Ishikawa (cell line): ENCODE results near the gene MAP3K5.

Source experiments
- CEBPB ChIP-seq: IDR thresholded peaks from 2 replicates; pipeline ENCODE4 v1.6.1; 2012
- CREB1 ChIP-seq: IDR thresholded peaks from 2 replicates; pipeline ENCODE4 v1.6.1; 2012; ENCODE audit warnings: low read depth
- EGR1 ChIP-seq: IDR thresholded peaks from 2 replicates; pipeline ENCODE4 v1.6.1; 2012
- EP300 ChIP-seq: IDR thresholded peaks from 2 replicates; pipeline ENCODE4 v1.6.1; 2012; ENCODE audit warnings: borderline replicate concordance
- FOXM1 ChIP-seq: IDR thresholded peaks from 2 replicates; pipeline ENCODE4 v1.6.1; 2012; ENCODE audit warnings: low read depth, borderline replicate concordance
- NFIC ChIP-seq: IDR thresholded peaks from 2 replicates; pipeline ENCODE4 v1.6.1; 2012
- RAD21 ChIP-seq: IDR thresholded peaks from 2 replicates; pipeline ENCODE4 v1.6.1; 2012; ENCODE audit warnings: low read depth
- TAF1 ChIP-seq: IDR thresholded peaks from 2 replicates; pipeline ENCODE4 v1.6.1; 2012; ENCODE audit warnings: low read depth, mild to moderate bottlenecking
- TCF12 ChIP-seq: IDR thresholded peaks from 2 replicates; pipeline ENCODE4 v1.6.1; 2012; ENCODE audit warnings: low read depth
- TEAD4 ChIP-seq: IDR thresholded peaks from 2 replicates; pipeline ENCODE4 v1.6.1; 2012
- YY1 ChIP-seq: IDR thresholded peaks from 2 replicates; pipeline ENCODE4 v1.6.1; 2012; ENCODE audit warnings: low read depth
- ZBTB7A ChIP-seq: IDR thresholded peaks from 2 replicates; pipeline ENCODE4 v1.6.1; 2012; ENCODE audit warnings: low read depth
- TF ChIP-seq, protein P1 (sequence below): IDR thresholded peaks from 2 replicates; pipeline ENCODE4 v1.6.1; 2012
- TF ChIP-seq, protein P2 (sequence below): IDR thresholded peaks from 2 replicates; pipeline ENCODE4 v1.6.1; 2012; ENCODE audit warnings: low read depth, mild to moderate bottlenecking
- TF ChIP-seq, protein P3 (sequence below): IDR thresholded peaks from 2 replicates; pipeline ENCODE4 v1.6.1; 2012

MAP3K5 gene

DNA sequence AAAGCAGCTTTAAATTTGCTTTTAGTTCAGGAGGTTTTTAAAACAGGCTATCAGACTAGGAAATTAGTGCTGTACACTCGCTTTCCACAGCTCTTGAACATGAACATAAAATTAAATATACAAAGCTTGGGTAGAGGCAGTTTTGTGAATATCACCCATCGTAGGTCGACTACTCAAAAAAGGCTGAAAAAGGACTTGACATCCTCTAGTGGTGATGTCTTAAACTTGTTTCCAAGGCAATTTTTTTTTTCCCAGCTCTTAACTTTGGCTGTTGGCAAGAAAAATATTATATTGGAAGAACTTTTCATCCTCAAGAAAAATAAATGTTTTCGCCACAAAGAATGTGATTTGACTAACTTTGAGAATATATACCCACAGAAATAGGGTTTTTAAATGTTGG, 244.9 kb downstream of the MAP3K5 start:
- TF ChIP-seq RAD21: peak; percentile 42
- TF ChIP-seq, protein P1, sequence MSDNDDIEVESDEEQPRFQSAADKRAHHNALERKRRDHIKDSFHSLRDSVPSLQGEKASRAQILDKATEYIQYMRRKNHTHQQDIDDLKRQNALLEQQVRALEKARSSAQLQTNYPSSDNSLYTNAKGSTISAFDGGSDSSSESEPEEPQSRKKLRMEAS: no peak

DNA sequence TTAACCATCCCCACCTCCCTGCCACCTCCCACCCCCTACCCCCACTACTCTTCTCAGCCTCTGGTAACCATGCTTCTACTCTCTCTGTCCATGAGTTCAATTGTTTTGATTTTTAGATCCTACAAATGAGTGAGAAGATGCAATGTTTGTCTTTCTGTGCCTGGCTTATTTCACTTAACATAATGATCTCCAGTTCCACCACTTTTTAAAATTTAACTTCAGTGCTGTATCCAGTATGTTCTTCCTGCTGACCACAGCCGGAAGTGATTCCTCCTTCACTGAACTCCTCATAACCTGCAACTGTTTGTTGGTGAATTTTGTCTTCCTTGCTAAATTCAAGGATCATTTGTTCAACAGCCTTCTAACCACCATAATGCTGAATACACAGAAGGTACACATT, 245.9 kb downstream of the MAP3K5 start:
- TF ChIP-seq RAD21 (no peak), EP300 (no peak), ZBTB7A (no peak), EGR1 (no peak), TAF1 (no peak), CEBPB (no peak), CREB1 (no peak), TCF12 (no peak), NFIC (no peak), TEAD4 (no peak), YY1 (no peak)
- TF ChIP-seq, protein P2, sequence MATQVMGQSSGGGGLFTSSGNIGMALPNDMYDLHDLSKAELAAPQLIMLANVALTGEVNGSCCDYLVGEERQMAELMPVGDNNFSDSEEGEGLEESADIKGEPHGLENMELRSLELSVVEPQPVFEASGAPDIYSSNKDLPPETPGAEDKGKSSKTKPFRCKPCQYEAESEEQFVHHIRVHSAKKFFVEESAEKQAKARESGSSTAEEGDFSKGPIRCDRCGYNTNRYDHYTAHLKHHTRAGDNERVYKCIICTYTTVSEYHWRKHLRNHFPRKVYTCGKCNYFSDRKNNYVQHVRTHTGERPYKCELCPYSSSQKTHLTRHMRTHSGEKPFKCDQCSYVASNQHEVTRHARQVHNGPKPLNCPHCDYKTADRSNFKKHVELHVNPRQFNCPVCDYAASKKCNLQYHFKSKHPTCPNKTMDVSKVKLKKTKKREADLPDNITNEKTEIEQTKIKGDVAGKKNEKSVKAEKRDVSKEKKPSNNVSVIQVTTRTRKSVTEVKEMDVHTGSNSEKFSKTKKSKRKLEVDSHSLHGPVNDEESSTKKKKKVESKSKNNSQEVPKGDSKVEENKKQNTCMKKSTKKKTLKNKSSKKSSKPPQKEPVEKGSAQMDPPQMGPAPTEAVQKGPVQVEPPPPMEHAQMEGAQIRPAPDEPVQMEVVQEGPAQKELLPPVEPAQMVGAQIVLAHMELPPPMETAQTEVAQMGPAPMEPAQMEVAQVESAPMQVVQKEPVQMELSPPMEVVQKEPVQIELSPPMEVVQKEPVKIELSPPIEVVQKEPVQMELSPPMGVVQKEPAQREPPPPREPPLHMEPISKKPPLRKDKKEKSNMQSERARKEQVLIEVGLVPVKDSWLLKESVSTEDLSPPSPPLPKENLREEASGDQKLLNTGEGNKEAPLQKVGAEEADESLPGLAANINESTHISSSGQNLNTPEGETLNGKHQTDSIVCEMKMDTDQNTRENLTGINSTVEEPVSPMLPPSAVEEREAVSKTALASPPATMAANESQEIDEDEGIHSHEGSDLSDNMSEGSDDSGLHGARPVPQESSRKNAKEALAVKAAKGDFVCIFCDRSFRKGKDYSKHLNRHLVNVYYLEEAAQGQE: no peak
- TF ChIP-seq, protein P1: no peak
- TF ChIP-seq, protein P3, sequence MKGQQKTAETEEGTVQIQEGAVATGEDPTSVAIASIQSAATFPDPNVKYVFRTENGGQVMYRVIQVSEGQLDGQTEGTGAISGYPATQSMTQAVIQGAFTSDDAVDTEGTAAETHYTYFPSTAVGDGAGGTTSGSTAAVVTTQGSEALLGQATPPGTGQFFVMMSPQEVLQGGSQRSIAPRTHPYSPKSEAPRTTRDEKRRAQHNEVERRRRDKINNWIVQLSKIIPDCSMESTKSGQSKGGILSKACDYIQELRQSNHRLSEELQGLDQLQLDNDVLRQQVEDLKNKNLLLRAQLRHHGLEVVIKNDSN: no peak

DNA sequence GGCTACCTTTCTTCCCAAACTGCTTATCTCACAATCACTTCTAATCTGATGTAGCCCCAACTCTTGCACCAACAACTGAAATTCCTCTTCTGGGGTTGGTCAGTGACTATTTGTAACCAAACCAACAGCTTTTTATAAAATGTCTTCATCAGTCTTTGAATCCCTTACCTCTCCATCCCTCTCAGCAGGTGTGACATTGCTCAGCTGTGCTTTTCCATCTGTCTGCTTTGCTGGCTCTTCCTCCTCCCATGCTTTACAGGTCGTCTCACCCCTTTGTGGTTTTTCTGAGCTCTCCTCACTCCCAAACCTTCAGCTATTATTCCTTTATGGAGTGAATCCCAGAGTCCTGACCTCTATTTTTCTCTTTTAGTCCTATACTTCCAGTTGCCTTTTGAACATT, 248.0 kb downstream of the MAP3K5 start:
- TF ChIP-seq TEAD4: no peak
- TF ChIP-seq, protein P2: no peak
- TF ChIP-seq CEBPB: no peak
- TF ChIP-seq TAF1: no peak
- TF ChIP-seq, protein P3: no peak
- no peak for TF ChIP-seq RAD21
- no peak for TF ChIP-seq CREB1
- TF ChIP-seq NFIC: no peak
- TF ChIP-seq YY1: no peak
- TF ChIP-seq, protein P1: no peak
- TF ChIP-seq ZBTB7A: no peak
- no peak for TF ChIP-seq FOXM1

DNA sequence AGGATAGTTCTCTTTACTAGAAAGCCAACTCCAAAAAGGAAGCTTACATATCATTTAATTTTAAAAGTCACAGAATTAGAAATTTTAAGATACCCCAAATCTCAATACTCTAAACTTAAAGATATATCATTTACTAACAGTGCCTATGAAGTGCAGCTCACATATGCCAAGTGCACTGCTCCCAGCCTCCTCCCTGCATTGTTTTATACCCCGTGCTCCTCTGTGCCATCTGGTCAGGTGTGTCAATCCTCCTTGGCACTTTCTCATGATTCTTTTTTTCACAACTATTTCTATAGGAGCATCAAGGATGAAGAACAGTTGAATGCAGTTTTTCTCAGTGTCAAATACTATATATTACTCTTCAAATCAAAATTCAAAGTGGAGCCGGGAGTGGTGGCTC, 250.9 kb downstream of the MAP3K5 start:
- TF ChIP-seq, protein P2: no peak
- no peak for TF ChIP-seq EGR1
- TF ChIP-seq TAF1: no peak
- TF ChIP-seq ZBTB7A: no peak
- TF ChIP-seq, protein P3: no peak
- TF ChIP-seq YY1: no peak
- TF ChIP-seq TCF12: no peak
- no peak for TF ChIP-seq TEAD4
- no peak for TF ChIP-seq RAD21
- TF ChIP-seq CREB1: no peak
- no peak for TF ChIP-seq EP300
- TF ChIP-seq CEBPB: no peak
- no peak for TF ChIP-seq FOXM1
- no peak for TF ChIP-seq NFIC
- TF ChIP-seq, protein P1: no peak
